ENCODE measurements around the gene PRSS36.

GRCh38 chr16:31196324-31197088 is 46.6 kb upstream of the PRSS36 start:
- TF ChIP-seq CTCF (IDR thresholded peaks at IDR 0.05; ENCODE audit: borderline replicate concordance, extremely low read depth, low read length, poor library complexity, severe bottlenecking) (no peak), EZH2 (IDR thresholded peaks at IDR 0.05; ENCODE audit: borderline replicate concordance, low read depth, low read length, severe bottlenecking) (no peak)

All from DND-41 (cell line).